ENCODE data around the gene PRR15. TPM values are rescaled to one million over a fixed set of nuclear protein-coding genes. Genes with fewer than 3 reads are reported as not detected.

PRR15 gene
- total and polyA plus RNA-seq, 2 of the 8 experiments (the other 6 are each of a cell fraction or from before 2014, with no cell fraction given): 4.9 to 7.9 TPM

DNA sequence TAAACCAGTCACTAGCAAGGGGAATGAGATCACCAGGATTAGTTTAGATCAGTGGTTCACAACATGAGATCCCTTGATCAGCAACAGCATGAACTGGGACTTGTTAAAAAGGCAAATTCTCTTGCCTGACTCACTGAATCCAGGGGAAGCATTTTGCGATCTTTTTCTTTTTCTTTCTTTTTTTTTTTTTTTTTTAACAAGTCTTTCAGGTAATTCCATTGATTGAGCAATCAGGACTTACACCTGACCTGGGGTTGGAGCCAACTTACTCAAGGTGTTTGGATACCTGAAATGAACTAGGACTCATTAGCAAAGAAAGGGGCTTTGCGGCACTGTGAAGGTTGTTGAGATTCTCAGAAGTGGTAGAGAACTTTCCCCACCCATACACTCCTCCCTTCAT is 47.1 kb upstream of the PRR15 start:
- Histone ChIP-seq H3K56ac (replicated peaks; ENCODE audit: insufficient read length, low read depth, low read length) (no peak overlapping the region), H3K36me3 (ENCODE audit: control insufficient read depth in 2 of 4, insufficient read depth in 4 of 4, low read length in 3 of 4) (no peaks in the 10 kb centered on the region), H3K9ac (replicated peaks in 1 of 4; ENCODE audit: extremely low read depth in 1 of 4, low read depth in 3 of 4, low read length in 3 of 4) (no peak overlapping the region), H4K91ac (replicated peaks; ENCODE audit: insufficient read length, low read length) (no peak overlapping the region), H3K4me1 (replicated peaks in 1 of 4; ENCODE audit: control insufficient read depth in 3 of 4, insufficient read depth in 4 of 4, low read length in 3 of 4) (no peaks in the 10 kb centered on the region), H3K23me2 (ENCODE audit: low read depth, low read length) (no peaks in the 10 kb centered on the region), H3K4me2 (ENCODE audit: insufficient read depth in 1 of 2, low read depth in 2 of 2, low read length in 2 of 2) (no peak overlapping the region), H3K27me3 (replicated peaks in 1 of 4; ENCODE audit: control insufficient read depth in 3 of 4, extremely low read depth in 1 of 4, insufficient read depth in 3 of 4, low read length in 3 of 4) (no peaks in the 10 kb centered on the region), H4K20me1 (replicated peaks in 1 of 2; ENCODE audit: control insufficient read depth in 1 of 2, insufficient read depth in 2 of 2, low read length in 2 of 2) (no peaks in the 10 kb centered on the region), H2AK5ac (ENCODE audit: low read depth, low read length) (no peak overlapping the region), H2AFZ (ENCODE audit: low read length) (no peak overlapping the region), H2BK12ac (ENCODE audit: low read depth, low read length) (no peak overlapping the region), H2BK15ac (ENCODE audit: low read length) (no peak overlapping the region), H4K8ac (ENCODE audit: extremely low read depth, insufficient read depth, low read length) (no peak overlapping the region), H3K4me3 (ENCODE audit: extremely low read depth in 1 of 4, insufficient read depth in 2 of 4, low read depth in 3 of 4, low read length in 4 of 4) (no peak overlapping the region), H3K4ac (replicated peaks; ENCODE audit: insufficient read length, low read depth, low read length) (no peak overlapping the region), H2BK120ac (replicated peaks; ENCODE audit: low read depth, low read length) (no peak overlapping the region), H3K18ac (ENCODE audit: extremely low read depth, low read length) (no peak overlapping the region), H4K5ac (ENCODE audit: insufficient read length, low read depth, low read length) (no peak overlapping the region), H2BK5ac (ENCODE audit: low read depth, low read length) (no peak overlapping the region), H3K14ac (ENCODE audit: insufficient read length) (no peak overlapping the region), H3K9me3 (ENCODE audit: insufficient read depth in 2 of 2, low read depth in 1 of 2, low read length in 1 of 2) (no peaks in the 10 kb centered on the region), H2BK20ac (ENCODE audit: low read length) (no peak overlapping the region), H3K27ac (ENCODE audit: low read depth, low read length) (no peak overlapping the region), H3K79me1 (ENCODE audit: low read depth, low read length) (no peaks in the 10 kb centered on the region), H3K23ac (ENCODE audit: insufficient read length) (no peak overlapping the region), H3K79me2 (ENCODE audit: control insufficient read depth in 1 of 2, insufficient read depth in 2 of 2, low read length in 2 of 2) (no peaks in the 10 kb centered on the region)
- FAIRE-seq (no peak), DNase-seq (ENCODE audit: low read depth in 1 of 2, low spot score in 2 of 2) (no peak)
- CTCF ChIA-PET (ENCODE audit: partially characterized antibody): interaction anchor here (1.5 kb wide), 1 partner anchor 12 kb away, joined by 6 read pairs; no protein-coding TSS in a partner anchor
- POLR2A ChIA-PET (ENCODE audit: partially characterized antibody): no interaction called here
- WGBS, 2 experiments (ENCODE audit: extremely low coverage in 1 of 2, insufficient coverage in 1 of 2, insufficient read length in 1 of 2, insufficient replicate concordance in 2 of 2, low coverage in 1 of 2, low lambda C conversion rate in 2 of 2, missing lambda C conversion rate in 1 of 2): 93% methylated on average over 2 of the region's 2 CpGs; no CpG with 5 or more reads in 1 of the 2 experiments
- TF ChIP-seq SIX5 (IDR thresholded peaks at IDR 0.05; ENCODE audit: low read depth, low read length) (no peak), CBX5 (IDR thresholded peaks at IDR 0.05; ENCODE audit: low read depth, low read length) (no peak), CTCF (IDR thresholded peaks at IDR 0.05; ENCODE audit: control extremely low read depth in 1 of 3, insufficient read depth in 1 of 3, low read depth in 1 of 3, low read length in 3 of 3) (no peak), POU5F1 (IDR thresholded peaks at IDR 0.05; ENCODE audit: low read depth, low read length) (no peak), RBBP5 (IDR thresholded peaks at IDR 0.05; ENCODE audit: borderline replicate concordance, low read depth, low read length) (no peak), SIRT6 (IDR thresholded peaks at IDR 0.05; ENCODE audit: low read length) (no peak), HDAC2 (IDR thresholded peaks at IDR 0.05; ENCODE audit: borderline replicate concordance in 1 of 2, low read depth in 2 of 2, low read length in 2 of 2) (no peak), POLR2A (IDR thresholded peaks at IDR 0.05; ENCODE audit: control extremely low read depth in 1 of 2, low read depth in 2 of 2, low read length in 2 of 2) (no peak), GABPA (IDR thresholded peaks at IDR 0.05; ENCODE audit: borderline replicate concordance, insufficient read depth, low read length) (no peak)
- TF ChIP-seq, protein P1, sequence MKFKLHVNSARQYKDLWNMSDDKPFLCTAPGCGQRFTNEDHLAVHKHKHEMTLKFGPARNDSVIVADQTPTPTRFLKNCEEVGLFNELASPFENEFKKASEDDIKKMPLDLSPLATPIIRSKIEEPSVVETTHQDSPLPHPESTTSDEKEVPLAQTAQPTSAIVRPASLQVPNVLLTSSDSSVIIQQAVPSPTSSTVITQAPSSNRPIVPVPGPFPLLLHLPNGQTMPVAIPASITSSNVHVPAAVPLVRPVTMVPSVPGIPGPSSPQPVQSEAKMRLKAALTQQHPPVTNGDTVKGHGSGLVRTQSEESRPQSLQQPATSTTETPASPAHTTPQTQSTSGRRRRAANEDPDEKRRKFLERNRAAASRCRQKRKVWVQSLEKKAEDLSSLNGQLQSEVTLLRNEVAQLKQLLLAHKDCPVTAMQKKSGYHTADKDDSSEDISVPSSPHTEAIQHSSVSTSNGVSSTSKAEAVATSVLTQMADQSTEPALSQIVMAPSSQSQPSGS (IDR thresholded peaks at IDR 0.05; ENCODE audit: low read length): no peak

Data from H1 (cell line).